GM23248 (cell line): Measurements from ENCODE around the gene SEMA5A.

Source experiments
- EZH2 ChIP-seq: fragments of 200-600 bp; sonication (generic); IDR thresholded peaks from 2 replicates; pipeline ENCODE4 v1.6.1; 2018; ENCODE audit warnings: antibody characterized with exemption, mild to moderate bottlenecking; ENCODE audit not compliant: insufficient read depth, poor library complexity, severe bottlenecking
- EZH2phosphoT487 ChIP-seq: fragments of 200-600 bp; sonication (generic); IDR thresholded peaks from 2 replicates; pipeline ENCODE4 v1.6.1; 2018; ENCODE audit warnings: antibody characterized with exemption, moderate library complexity, mild to moderate bottlenecking, low read depth; ENCODE audit not compliant: insufficient read depth

- no peak for TF ChIP-seq EZH2phosphoT487
- TF ChIP-seq EZH2 = no peak
Observed at GRCh38 chr5:9380109-9380508, 165.8 kb downstream of the SEMA5A start.
